GM12878 (cell line): ENCODE results near the gene CCDC87. TPM values are rescaled to one million over a fixed set of nuclear protein-coding genes. Genes with fewer than 3 reads are reported as not detected.

Experiments used
- ATF3 ChIP-seq: IDR thresholded peaks from 2 replicates; pipeline ENCODE4 v1.6.1; 2011; ENCODE audit warnings: low read depth, mild to moderate bottlenecking, low read length, moderate library complexity, borderline replicate concordance; ENCODE audit errors: extremely low read depth
- BCLAF1 ChIP-seq: fragments of 450-650 bp; IDR thresholded peaks from 2 replicates; pipeline ENCODE4 v1.6.1; 2017; ENCODE audit warnings: antibody characterized with exemption, mild to moderate bottlenecking, moderate library complexity
- CEBPZ ChIP-seq: fragments of 150-350 bp; IDR thresholded peaks from 2 replicates; pipeline ENCODE4 v1.6.1; 2016; ENCODE audit warnings: low read depth, low read length
- CHD4 ChIP-seq: fragments of 200-600 bp; sonication (generic); IDR thresholded peaks from 2 replicates; pipeline ENCODE4 v1.6.1; 2016; ENCODE audit warnings: mild to moderate bottlenecking
- CREM ChIP-seq: IDR thresholded peaks from 2 replicates; pipeline ENCODE4 v1.6.1; 2014; ENCODE audit warnings: antibody characterized with exemption, low read depth
- FOXK2 ChIP-seq: fragments of 450-650 bp; IDR thresholded peaks from 2 replicates; pipeline ENCODE4 v1.6.1; 2017; ENCODE audit warnings: mild to moderate bottlenecking, moderate library complexity
- HDAC6 ChIP-seq: fragments of 200-600 bp; sonication (generic); IDR thresholded peaks from one replicate; pipeline ENCODE4 v1.8.0; 2017; ENCODE audit warnings: antibody characterized with exemption; ENCODE audit not compliant: unreplicated experiment
- IKZF2 ChIP-seq, 2 experiments: fragments of 450-650 bp; IDR thresholded peaks; 2 replicates each; pipeline ENCODE4 v1.6.1; 2017; ENCODE audit warnings: mild to moderate bottlenecking in 2 of 2, moderate library complexity in 2 of 2
- LARP7 ChIP-seq: fragments of 450-650 bp; IDR thresholded peaks from 2 replicates; pipeline ENCODE4 v1.6.1; 2017; ENCODE audit warnings: mild to moderate bottlenecking
- PAX5 ChIP-seq: IDR thresholded peaks from 2 replicates; pipeline ENCODE4 v1.6.1; 2011; ENCODE audit warnings: low read depth, low read length, borderline replicate concordance
- PAX8 ChIP-seq: fragments of 450-650 bp; IDR thresholded peaks from 2 replicates; pipeline ENCODE4 v1.6.1; 2017; ENCODE audit warnings: mild to moderate bottlenecking, moderate library complexity
- POU2F2 ChIP-seq: IDR thresholded peaks from 3 replicates; pipeline ENCODE4 v1.6.1; 2011; ENCODE audit warnings: low read depth, mild to moderate bottlenecking, low read length, borderline replicate concordance
- RUNX3 ChIP-seq: IDR thresholded peaks from 2 replicates; pipeline ENCODE4 v1.6.1; 2012; ENCODE audit warnings: low read length, inconsistent platforms
- SMAD1 ChIP-seq: fragments of 450-650 bp; IDR thresholded peaks from 2 replicates; pipeline ENCODE4 v1.6.1; 2018; ENCODE audit warnings: mild to moderate bottlenecking, low read depth; ENCODE audit not compliant: partially characterized antibody
- SP1 ChIP-seq: IDR thresholded peaks from one replicate; pipeline ENCODE4 v1.6.1; 2011; ENCODE audit warnings: low read depth, low read length
- ZBED1 ChIP-seq: IDR thresholded peaks from 2 replicates; pipeline ENCODE4 v1.6.1; 2016; ENCODE audit warnings: borderline replicate concordance
- ZBTB33 ChIP-seq: fragments of 450-650 bp; IDR thresholded peaks from 2 replicates; pipeline ENCODE4 v1.6.1; 2017; ENCODE audit warnings: mild to moderate bottlenecking
- ZBTB4 ChIP-seq: fragments of 450-650 bp; formaldehyde crosslinking; IDR thresholded peaks from 2 replicates; pipeline ENCODE4 v1.4.0; 2022; ENCODE audit warnings: mild to moderate bottlenecking, moderate library complexity
- ZNF217 ChIP-seq: fragments of 450-650 bp; IDR thresholded peaks from 2 replicates; pipeline ENCODE4 v1.6.1; 2017; ENCODE audit warnings: antibody characterized with exemption, mild to moderate bottlenecking
- polyA plus RNA-seq, 11 experiments: library from polyadenylated mRNA; depleted of rRNA in 4 of 11; unstranded in 6 of 11; stranded (reverse) in 5 of 11; fragments of >200 nt; fragmentation: Nextera tagmentation in 4 of 11; fragmentation: Illumina TruSeq in 1 of 11; extraction: Ambion mirVana in 4 of 11; extraction: Trizol in 1 of 11; gene quantifications; 1 replicate in 1 of 11; 2 replicates in 10 of 11; pipeline versions ENCODE4 v1.2.1 to v1.2.3, GENCODE V29; 2011 to 2016; ENCODE audit warnings: inconsistent platforms in 2 of 11, missing spikeins in 2 of 11, low read depth in 1 of 11
- total RNA-seq, 4 experiments: library from RNA; depleted of rRNA in 3 of 4; stranded (reverse); fragments of >200 nt in 3 of 4; fragmentation: Illumina TruSeq in 1 of 4; extraction: Trizol in 1 of 4; gene quantifications; 2 replicates each; pipeline versions ENCODE4 v1.2.1 to v1.2.3, GENCODE V29; 2013 to 2021

The CCDC87 gene
- total and polyA plus RNA-seq, 10 of the 15 experiments (the other 5 are each of a cell fraction or from before 2014, with no cell fraction given), result 0.02 to 0.17 (median 0.09) TPM; not detected in 3

GRCh38 chr11:66616379-66617154 lies 23.7 kb upstream of the CCDC87 start, which contains the start of gene RBM14 (continued):
- no peak for TF ChIP-seq ZNF217
- 0 out of 2 replicates have a peak, but pooled peaks have one; percentile 31 for TF ChIP-seq ZBED1
- TF ChIP-seq ZBTB33, result no peak
- peak; percentile 81; the same call in 2 of the 3 replicates for TF ChIP-seq POU2F2
- TF ChIP-seq HDAC6, result peak; percentile 34
- no peak for TF ChIP-seq ATF3
- no peak for TF ChIP-seq IKZF2 (IDR thresholded peaks at IDR 0.05)
- no peak for TF ChIP-seq FOXK2
- no peak for TF ChIP-seq CHD4
- no peak for TF ChIP-seq PAX5
- peak; percentile 94 for TF ChIP-seq SP1
- TF ChIP-seq ZBTB4 (CRISPR knock-in tag), result no peak
- no peak for TF ChIP-seq SMAD1
- no peak; the same call in none of the 2 replicates for TF ChIP-seq RUNX3
- TF ChIP-seq BCLAF1, result no peak
- peak; percentile 82 for TF ChIP-seq LARP7
- TF ChIP-seq CREM, result peak; percentile 86
- TF ChIP-seq PAX8, result no peak
- TF ChIP-seq CEBPZ, result peak; percentile 44; the same call in 1 of the 2 replicates
